Measurements from ENCODE around the gene TFE3.

GRCh38 chrX:49019050-49019449, 24.1 kb downstream of the TFE3 start:
- TF ChIP-seq EZH2 (IDR thresholded peaks at IDR 0.05), result no peak
- TF ChIP-seq POLR2AphosphoS5 (IDR thresholded peaks at IDR 0.05; ENCODE audit: borderline replicate concordance, low read depth, low read length), result no peak
